Neural cell (in vitro differentiated cells): ENCODE measurements around the gene KLHL35.

Experiments used
- EP300 ChIP-seq: fragments of 450-650 bp; conservative IDR thresholded peaks from 2 replicates; pipeline ENCODE4 v1.6.1; 2014; ENCODE audit warnings: antibody characterized with exemption, mild to moderate bottlenecking, moderate library complexity; ENCODE audit not compliant: poor library complexity, severe bottlenecking
- EZH2 ChIP-seq: fragments of 200-600, 300-800 bp; shearing (Covaris generic), sonication (generic); IDR thresholded peaks from 2 replicates; pipeline ENCODE4 v1.6.1; 2014; ENCODE audit warnings: antibody characterized with exemption, low read length, borderline replicate concordance, mild to moderate bottlenecking; ENCODE audit not compliant: insufficient read depth, poor library complexity, severe bottlenecking
- POLR2AphosphoS5 ChIP-seq: IDR thresholded peaks from 2 replicates; pipeline ENCODE4 v1.6.1; 2012
- TAF1 ChIP-seq: IDR thresholded peaks from 2 replicates; pipeline ENCODE4 v1.6.1; 2012; ENCODE audit warnings: low read depth
- TF ChIP-seq, protein P1 (sequence below): fragments of 450-650 bp; IDR thresholded peaks from 2 replicates; pipeline ENCODE4 v1.5.1; 2014; ENCODE audit warnings: antibody characterized with exemption, mild to moderate bottlenecking, moderate library complexity; ENCODE audit not compliant: poor library complexity, severe bottlenecking

DNA sequence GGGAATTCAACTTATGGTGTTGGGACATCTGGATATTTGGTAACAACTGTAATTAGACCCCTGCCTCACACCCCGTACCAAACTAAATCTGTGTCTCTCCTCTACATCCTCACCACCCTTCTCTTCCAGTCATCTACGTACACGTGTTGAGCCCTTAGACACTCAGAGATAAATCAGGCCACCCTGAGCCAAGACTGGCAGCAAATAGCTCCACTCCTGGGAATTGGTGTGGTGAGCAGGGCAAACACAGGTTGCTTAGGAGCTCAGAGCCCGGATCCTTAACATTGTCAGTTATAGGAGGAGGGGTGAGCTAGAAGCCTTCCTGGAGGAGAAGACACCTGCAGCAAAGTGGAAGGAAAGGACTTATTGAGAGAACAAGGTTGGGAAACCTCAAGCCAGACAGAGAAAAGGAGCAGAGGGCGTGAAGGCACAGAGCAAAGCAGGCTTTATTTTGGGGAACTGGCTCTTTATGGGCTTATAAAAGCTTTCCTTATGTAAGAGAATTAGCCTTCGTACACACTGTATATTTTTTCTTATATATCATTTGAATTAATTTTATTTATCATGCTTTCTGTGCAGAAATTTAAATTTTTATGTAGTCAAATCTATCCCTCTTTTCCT is 36.9 kb upstream of the KLHL35 start:
- TF ChIP-seq, protein P1, sequence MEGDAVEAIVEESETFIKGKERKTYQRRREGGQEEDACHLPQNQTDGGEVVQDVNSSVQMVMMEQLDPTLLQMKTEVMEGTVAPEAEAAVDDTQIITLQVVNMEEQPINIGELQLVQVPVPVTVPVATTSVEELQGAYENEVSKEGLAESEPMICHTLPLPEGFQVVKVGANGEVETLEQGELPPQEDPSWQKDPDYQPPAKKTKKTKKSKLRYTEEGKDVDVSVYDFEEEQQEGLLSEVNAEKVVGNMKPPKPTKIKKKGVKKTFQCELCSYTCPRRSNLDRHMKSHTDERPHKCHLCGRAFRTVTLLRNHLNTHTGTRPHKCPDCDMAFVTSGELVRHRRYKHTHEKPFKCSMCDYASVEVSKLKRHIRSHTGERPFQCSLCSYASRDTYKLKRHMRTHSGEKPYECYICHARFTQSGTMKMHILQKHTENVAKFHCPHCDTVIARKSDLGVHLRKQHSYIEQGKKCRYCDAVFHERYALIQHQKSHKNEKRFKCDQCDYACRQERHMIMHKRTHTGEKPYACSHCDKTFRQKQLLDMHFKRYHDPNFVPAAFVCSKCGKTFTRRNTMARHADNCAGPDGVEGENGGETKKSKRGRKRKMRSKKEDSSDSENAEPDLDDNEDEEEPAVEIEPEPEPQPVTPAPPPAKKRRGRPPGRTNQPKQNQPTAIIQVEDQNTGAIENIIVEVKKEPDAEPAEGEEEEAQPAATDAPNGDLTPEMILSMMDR: no peak
- TF ChIP-seq EZH2: no peak
- no peak for TF ChIP-seq POLR2AphosphoS5
- TF ChIP-seq EP300: no peak
- no peak for TF ChIP-seq TAF1
